H9 (cell line): Measurements from ENCODE around the gene PRKAG2. TPM values are rescaled to one million over a fixed set of nuclear protein-coding genes. Genes with fewer than 3 reads are reported as not detected.

ENCODE experiments used
- DNase-seq: peaks from one replicate; pipeline ENCODE4 v3.0.0-alpha.2; 2017
- H2AFZ ChIP-seq: one replicate; pipeline ENCODE4 v1.6.1; 2013; ENCODE audit warnings: mild to moderate bottlenecking, low read length, control low read depth, moderate library complexity
- H2AK5ac ChIP-seq: 2 replicates; pipeline ENCODE4 v1.6.1; 2013; ENCODE audit warnings: low read length, control low read depth, mixed read lengths; ENCODE audit not compliant: insufficient read length
- H2BK120ac ChIP-seq: one replicate; pipeline ENCODE4 v1.6.1; 2013; ENCODE audit warnings: low read depth, mild to moderate bottlenecking, low read length, control low read depth, inconsistent platforms; ENCODE audit not compliant: poor library complexity, severe bottlenecking
- H2BK12ac ChIP-seq: 2 replicates; pipeline ENCODE4 v1.6.1; 2013; ENCODE audit warnings: low read length, control low read depth, mixed read lengths, low read depth; ENCODE audit not compliant: insufficient read length
- H2BK15ac ChIP-seq: 2 replicates; pipeline ENCODE4 v1.6.1; 2013; ENCODE audit warnings: low read depth, low read length, control low read depth
- H2BK20ac ChIP-seq: one replicate; pipeline ENCODE4 v1.6.1; 2013; ENCODE audit warnings: low read depth, mild to moderate bottlenecking, low read length, control low read depth, inconsistent platforms; ENCODE audit not compliant: poor library complexity, severe bottlenecking
- H2BK5ac ChIP-seq: 2 replicates; pipeline ENCODE4 v1.6.1; 2013; ENCODE audit warnings: low read length, control low read depth, mixed read lengths; ENCODE audit not compliant: insufficient read length
- H3K14ac ChIP-seq: 2 replicates; pipeline ENCODE4 v1.6.1; 2013; ENCODE audit warnings: low read length, control low read depth; ENCODE audit not compliant: insufficient read depth
- H3K18ac ChIP-seq: 2 replicates; pipeline ENCODE4 v1.6.1; 2013; ENCODE audit warnings: low read depth, mild to moderate bottlenecking, mixed read lengths, low read length, control low read depth; ENCODE audit not compliant: insufficient read length
- H3K23ac ChIP-seq: 2 replicates; pipeline ENCODE4 v1.6.1; 2013; ENCODE audit warnings: low read length, control low read depth, mixed read lengths, low read depth; ENCODE audit not compliant: insufficient read length
- H3K23me2 ChIP-seq: 2 replicates; pipeline ENCODE4 v1.6.1; 2013; ENCODE audit warnings: low read depth, mild to moderate bottlenecking, mixed read lengths, low read length, control low read depth; ENCODE audit not compliant: insufficient read length, poor library complexity, severe bottlenecking
- H3K27ac ChIP-seq: 2 replicates; pipeline ENCODE4 v1.5.1; 2013; ENCODE audit warnings: low read length, control low read depth, mixed read lengths, low read depth; ENCODE audit not compliant: insufficient read length
- H3K27me3 ChIP-seq: 2 replicates; pipeline ENCODE4 v1.6.1; 2013; ENCODE audit warnings: low read length, control low read depth, inconsistent platforms; ENCODE audit not compliant: insufficient read depth
- H3K4ac ChIP-seq: 2 replicates; pipeline ENCODE4 v1.6.1; 2013; ENCODE audit warnings: low read depth, mild to moderate bottlenecking, control low read depth, inconsistent platforms, low read length, moderate library complexity
- H3K4me1 ChIP-seq: 2 replicates; pipeline ENCODE4 v1.6.1; 2013; ENCODE audit warnings: low read length, control low read depth, inconsistent platforms; ENCODE audit not compliant: insufficient read depth
- H3K4me2 ChIP-seq: 2 replicates; pipeline ENCODE4 v1.6.1; 2013; ENCODE audit warnings: low read length, control low read depth, mixed read lengths; ENCODE audit not compliant: insufficient read length, insufficient read depth
- H3K56ac ChIP-seq: 2 replicates; pipeline ENCODE4 v1.6.1; 2013; ENCODE audit warnings: low read depth, mild to moderate bottlenecking, mixed read lengths, low read length, control low read depth; ENCODE audit not compliant: insufficient read length
- H3K79me1 ChIP-seq: 2 replicates; pipeline ENCODE4 v1.6.1; 2013; ENCODE audit warnings: low read depth, mild to moderate bottlenecking, moderate library complexity, low read length, control low read depth, inconsistent platforms; ENCODE audit not compliant: insufficient read depth, poor library complexity, severe bottlenecking
- H3K79me2 ChIP-seq: 2 replicates; pipeline ENCODE4 v1.6.1; 2013; ENCODE audit warnings: low read length, control low read depth, inconsistent platforms; ENCODE audit not compliant: insufficient read depth
- H3K9ac ChIP-seq: 2 replicates; pipeline ENCODE4 v1.6.1; 2013; ENCODE audit warnings: low read length, control low read depth, mixed read lengths; ENCODE audit not compliant: insufficient read length; ENCODE audit errors: extremely low read depth
- H3K9me3 ChIP-seq: one replicate; pipeline ENCODE4 v1.6.1; 2013; ENCODE audit warnings: low read depth, low read length, inconsistent platforms; ENCODE audit not compliant: control insufficient read depth
- H3T11ph ChIP-seq: one replicate; pipeline ENCODE4 v1.6.1; 2013; ENCODE audit warnings: mild to moderate bottlenecking, low read length, control low read depth, inconsistent platforms
- H4K20me1 ChIP-seq: one replicate; pipeline ENCODE4 v1.6.1; 2013; ENCODE audit not compliant: control insufficient read depth, insufficient read length, insufficient read depth
- H4K5ac ChIP-seq: 2 replicates; pipeline ENCODE4 v1.6.1; 2013; ENCODE audit warnings: low read depth, mild to moderate bottlenecking, mixed read lengths, low read length, control low read depth; ENCODE audit not compliant: insufficient read length
- H4K8ac ChIP-seq: replicated peaks from 2 replicates; pipeline ENCODE4 v1.6.1; 2013; ENCODE audit warnings: low read length, control low read depth, mixed read lengths, low read depth; ENCODE audit not compliant: insufficient read length
- H4K91ac ChIP-seq: 2 replicates; pipeline ENCODE4 v1.6.1; 2013; ENCODE audit warnings: low read depth, mild to moderate bottlenecking, moderate library complexity, mixed read lengths, low read length, control low read depth; ENCODE audit not compliant: insufficient read length
- H3K27ac Mint-ChIP-seq, 3 experiments: 2 replicates in 2 of 3; 3 replicates in 1 of 3; pipeline ENCODE4 v1.8.0; 2020 to 2021; ENCODE audit warnings: mixed read lengths in 3 of 3, mild to moderate bottlenecking in 1 of 3, moderate library complexity in 1 of 3
- H3K27me3 Mint-ChIP-seq: 2 replicates; pipeline ENCODE4 v1.8.0; 2021; ENCODE audit warnings: low read depth, mild to moderate bottlenecking, moderate library complexity, mixed read lengths
- H3K36me3 Mint-ChIP-seq, 3 experiments: 2 replicates in 2 of 3; 3 replicates in 1 of 3; pipeline ENCODE4 v1.8.0; 2020 to 2021; ENCODE audit warnings: low read depth in 3 of 3, mixed read lengths in 3 of 3; ENCODE audit not compliant: insufficient read depth in 1 of 3
- H3K4me1 Mint-ChIP-seq, 2 experiments: 2 replicates each; pipeline ENCODE4 v1.8.0; 2020; ENCODE audit warnings: mixed read lengths in 2 of 2
- H3K4me3 Mint-ChIP-seq, 2 experiments: 2 replicates in 1 of 2; 3 replicates in 1 of 2; pipeline ENCODE4 v1.8.0; 2020 to 2021; ENCODE audit warnings: mild to moderate bottlenecking in 2 of 2, mixed read lengths in 2 of 2, moderate library complexity in 1 of 2
- H3K9me3 Mint-ChIP-seq, 2 experiments: 2 replicates in 1 of 2; 3 replicates in 1 of 2; pipeline ENCODE4 v1.8.0; 2020; ENCODE audit warnings: mild to moderate bottlenecking in 2 of 2, mixed read lengths in 2 of 2, moderate library complexity in 1 of 2
- CTCF ChIP-seq: fragments of 200-600 bp; sonication (generic); conservative IDR thresholded peaks from 3 replicates; pipeline ENCODE4 v1.8.0; 2021; ENCODE audit warnings: antibody characterized with exemption, mild to moderate bottlenecking
- WGBS: extraction: QIAGEN DNeasy Blood & Tissue Kit; methylation state at CpG from one replicate; pipeline ENCODE4 v1.1.7; 2013; ENCODE audit warnings: missing lambda C conversion rate, low lambda C conversion rate, mixed read lengths; ENCODE audit not compliant: insufficient read length; ENCODE audit errors: extremely low coverage; 5-methylcytosine and 5-hydroxymethylcytosine counted together
- total RNA-seq: library from RNA; stranded (reverse); gene quantifications from 2 replicates; pipeline ENCODE4 v1.2.1, GENCODE V29; 2021

Gene PRKAG2
- total RNA-seq, 1 experiment from 2014 or later = 11.8 TPM

GRCh38 chr7:151926336-151926712 is 49.4 kb upstream of the PRKAG2 start:
- Histone ChIP-seq H2BK20ac (no peak overlapping the region), H2BK15ac (no peak overlapping the region), H2AK5ac (no peak overlapping the region), H3K79me1 (no peaks in the 10 kb centered on the region), H3K27me3 (no peaks in the 10 kb centered on the region), H3K23ac (no peak overlapping the region), H3K9me3 (no peaks in the 10 kb centered on the region), H2BK5ac (no peak overlapping the region), H3K23me2 (no peaks in the 10 kb centered on the region), H3K27ac (no peak overlapping the region), H3K9ac (no peak overlapping the region), H3T11ph (no peak overlapping the region), H4K20me1 (no peaks in the 10 kb centered on the region), H2AFZ (no peak overlapping the region), H4K8ac (no peak overlapping the region), H3K4me1 (no peaks in the 10 kb centered on the region), H3K4me2 (no peak overlapping the region), H3K4ac (no peak overlapping the region), H3K18ac (no peak overlapping the region), H3K56ac (no peak overlapping the region), H2BK12ac (no peak overlapping the region), H4K5ac (no peak overlapping the region), H3K79me2 (no peaks in the 10 kb centered on the region), H2BK120ac (no peak overlapping the region), H3K14ac (no peak overlapping the region), H4K91ac (no peak overlapping the region)
- no CpG with 5 or more reads among the region's 5 CpGs for WGBS
- Mint-ChIP-seq H3K4me3 (no peak overlapping the region), H3K27me3 (peaks cover 12% of the 10 kb centered on the region), H3K36me3 (no peaks in the 10 kb centered on the region), H3K27ac (no peak overlapping the region), H3K9me3 (no peaks in the 10 kb centered on the region), H3K4me1 (0 out of 4 replicates have a peak, but pooled peaks cover 0 to 2% of the 10 kb centered on the region in 2 experiments)
- DNase-seq = no peak
- no peak for TF ChIP-seq CTCF
